Activated T-cell treated with anti-CD3 and anti-CD28 coated beads for 1 hour (primary cell): ENCODE measurements around the gene CDH11.

Experiments used
- DNase-seq: peaks from one replicate; pipeline ENCODE4 v3.0.0-alpha.2; 2020; ENCODE audit warnings: low read depth

The CDH11 gene

DNA sequence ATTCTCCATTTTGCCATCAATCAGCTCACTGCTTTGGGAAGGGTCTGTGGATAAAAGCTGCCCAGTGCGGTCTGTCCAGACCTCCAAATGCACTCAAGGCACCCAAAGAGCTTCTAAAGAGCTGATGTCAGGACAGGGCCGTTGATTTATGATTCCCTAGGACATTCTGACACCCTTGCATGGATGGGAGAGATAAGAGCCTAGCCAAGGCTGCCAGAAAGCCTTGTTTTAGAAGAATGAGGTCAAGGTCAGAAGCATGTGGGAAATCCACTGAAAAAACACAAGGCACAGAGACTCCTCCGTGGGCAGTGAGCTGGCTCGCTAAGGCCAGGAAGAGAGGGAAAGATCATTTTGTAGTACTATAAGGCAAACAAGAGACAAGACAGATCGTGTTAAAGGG lies 214.0 kb downstream of the CDH11 start:
- no peak for DNase-seq

DNA sequence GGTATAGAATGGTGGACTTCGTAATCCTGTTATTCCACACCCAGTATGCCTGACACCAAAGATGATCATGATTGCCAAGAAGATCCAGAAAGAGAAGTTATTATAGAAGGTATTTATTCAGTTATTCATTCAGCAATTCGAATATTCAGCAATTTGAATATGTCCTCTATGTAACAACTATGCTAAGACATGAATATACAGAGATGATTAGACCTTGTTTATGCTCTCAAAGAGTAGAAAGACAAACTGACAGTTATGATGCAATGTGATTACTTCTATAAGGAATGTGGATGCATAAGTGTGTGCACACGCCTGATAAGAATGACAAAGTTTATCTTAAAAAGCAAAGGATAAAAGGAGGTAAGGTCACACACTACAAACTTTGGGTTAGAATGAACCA lies 218.1 kb downstream of the CDH11 start:
- DNase-seq = no peak

DNA sequence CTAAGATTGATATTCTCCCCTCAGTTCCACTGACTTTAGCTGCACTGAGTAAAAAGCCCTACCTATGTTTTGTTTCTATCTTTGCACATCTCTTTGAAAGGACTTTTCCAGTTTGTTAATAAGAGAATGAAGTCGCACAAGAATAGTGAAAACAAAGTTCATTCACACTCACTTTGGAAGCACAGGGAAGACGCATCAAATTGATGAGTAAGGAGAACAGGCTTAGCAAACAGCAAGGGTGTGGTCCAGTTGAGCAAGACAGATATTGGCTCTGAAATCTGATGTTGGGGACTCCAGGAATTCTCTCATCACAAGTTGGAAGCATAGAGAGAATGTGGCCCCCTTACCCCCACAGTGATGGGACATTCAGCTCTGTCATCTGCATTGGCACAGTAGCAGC lies 221.3 kb downstream of the CDH11 start:
- DNase-seq = no peak

DNA sequence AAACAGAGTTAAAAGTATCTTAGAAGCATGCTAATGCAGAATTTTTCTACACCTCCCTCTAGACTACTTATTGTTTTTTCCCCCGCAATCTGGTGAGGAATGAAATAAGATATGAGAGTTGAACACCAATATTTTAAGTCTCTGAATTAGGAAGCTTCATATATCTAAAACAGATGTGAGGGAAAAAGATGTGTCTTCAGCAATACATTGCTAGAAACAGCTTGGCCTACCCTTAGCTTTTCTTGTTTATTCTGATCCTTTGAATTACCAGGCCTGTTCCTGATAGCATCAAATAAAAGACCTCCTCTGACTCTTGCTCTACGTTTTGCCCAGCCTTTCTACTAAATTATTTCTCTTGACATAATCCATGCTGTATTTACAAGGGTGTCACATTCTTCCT lies 221.8 kb downstream of the CDH11 start:
- DNase-seq = no peak

DNA sequence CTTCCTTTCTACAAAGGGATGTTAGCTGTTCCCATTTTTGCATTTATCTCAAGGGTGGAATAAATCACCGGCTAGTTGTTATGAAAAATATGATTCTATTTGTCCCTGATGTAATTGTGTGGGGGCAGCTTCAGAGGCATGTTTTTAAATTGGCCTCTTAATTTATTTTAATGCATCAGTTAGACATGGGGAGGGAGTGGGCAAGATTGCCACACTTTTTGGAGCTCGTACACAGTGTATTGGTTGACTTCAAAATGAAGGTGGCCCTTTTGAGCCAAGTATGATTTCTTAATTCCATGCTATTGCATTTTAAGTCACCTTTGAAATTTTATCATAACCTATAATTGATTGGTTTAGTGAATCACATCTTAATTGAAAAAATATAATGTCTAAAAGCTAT lies 223.7 kb downstream of the CDH11 start:
- no peak for DNase-seq
